PC-3 (cell line): ENCODE results near the gene POU2F1.

Source experiments
- CTCF ChIP-seq: fragments of 300-600 bp; sonication (generic); conservative IDR thresholded peaks from 2 replicates; pipeline ENCODE4 v1.5.1; 2017; ENCODE audit warnings: antibody characterized with exemption, low read depth, mild to moderate bottlenecking, low read length
- EZH2 ChIP-seq: fragments of 300-600 bp; sonication (generic); IDR thresholded peaks from one replicate; pipeline ENCODE4 v1.6.1; 2017; ENCODE audit warnings: antibody characterized with exemption, mild to moderate bottlenecking, low read length; ENCODE audit not compliant: unreplicated experiment
- EZH2phosphoT487 ChIP-seq: fragments of 300-600 bp; sonication (generic); IDR thresholded peaks from 2 replicates; pipeline ENCODE4 v1.6.1; 2018; ENCODE audit warnings: mild to moderate bottlenecking, antibody characterized with exemption, low read length, borderline replicate concordance

DNA sequence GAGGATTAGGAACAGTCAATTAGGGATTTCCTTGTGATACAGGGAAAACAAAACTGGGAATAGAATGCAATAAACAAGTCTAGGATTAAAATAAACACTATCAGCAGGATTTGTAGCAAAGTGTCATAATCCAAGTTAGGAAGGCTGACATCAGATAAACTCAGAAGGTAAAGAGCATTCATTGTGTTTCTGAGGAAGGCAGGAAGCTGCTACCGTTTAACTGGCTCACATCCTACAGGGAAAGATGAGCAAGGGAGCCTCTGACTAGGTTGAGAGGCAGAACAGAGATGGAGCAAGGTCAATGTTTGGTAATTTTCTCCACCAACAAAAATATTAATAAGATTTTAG, 124.7 kb downstream of the POU2F1 start:
- TF ChIP-seq CTCF (no peak), EZH2 (no peak), EZH2phosphoT487 (no peak)
